ENCODE data around the gene FAM76A.

DNA sequence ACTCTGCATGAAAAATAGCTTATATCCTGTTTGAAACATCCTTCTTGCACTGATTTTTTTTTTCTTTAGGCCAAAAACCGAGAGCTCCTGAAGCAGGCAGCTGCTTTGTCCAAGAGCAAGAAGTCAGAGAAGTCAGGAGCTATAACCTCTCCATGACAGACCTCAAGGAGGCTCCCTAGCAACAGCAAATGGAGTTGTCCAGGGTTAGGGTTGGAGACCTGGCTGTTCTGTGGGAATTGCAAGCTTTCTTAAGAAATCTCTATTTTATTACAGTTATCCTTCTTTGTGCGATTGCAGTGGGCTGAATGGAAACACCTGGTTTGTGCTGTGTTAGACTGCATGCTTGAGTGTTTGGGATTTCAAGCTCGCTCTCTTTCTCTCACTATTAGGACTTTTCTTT, 34.7 kb downstream of the FAM76A start:
- TF ChIP-seq, protein P1, sequence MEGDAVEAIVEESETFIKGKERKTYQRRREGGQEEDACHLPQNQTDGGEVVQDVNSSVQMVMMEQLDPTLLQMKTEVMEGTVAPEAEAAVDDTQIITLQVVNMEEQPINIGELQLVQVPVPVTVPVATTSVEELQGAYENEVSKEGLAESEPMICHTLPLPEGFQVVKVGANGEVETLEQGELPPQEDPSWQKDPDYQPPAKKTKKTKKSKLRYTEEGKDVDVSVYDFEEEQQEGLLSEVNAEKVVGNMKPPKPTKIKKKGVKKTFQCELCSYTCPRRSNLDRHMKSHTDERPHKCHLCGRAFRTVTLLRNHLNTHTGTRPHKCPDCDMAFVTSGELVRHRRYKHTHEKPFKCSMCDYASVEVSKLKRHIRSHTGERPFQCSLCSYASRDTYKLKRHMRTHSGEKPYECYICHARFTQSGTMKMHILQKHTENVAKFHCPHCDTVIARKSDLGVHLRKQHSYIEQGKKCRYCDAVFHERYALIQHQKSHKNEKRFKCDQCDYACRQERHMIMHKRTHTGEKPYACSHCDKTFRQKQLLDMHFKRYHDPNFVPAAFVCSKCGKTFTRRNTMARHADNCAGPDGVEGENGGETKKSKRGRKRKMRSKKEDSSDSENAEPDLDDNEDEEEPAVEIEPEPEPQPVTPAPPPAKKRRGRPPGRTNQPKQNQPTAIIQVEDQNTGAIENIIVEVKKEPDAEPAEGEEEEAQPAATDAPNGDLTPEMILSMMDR (IDR thresholded peaks at IDR 0.05; ENCODE audit: insufficient read depth, low read depth, low read length) = no peak
- TF ChIP-seq EZH2 (IDR thresholded peaks at IDR 0.05; ENCODE audit: insufficient read depth, low read length) = no peak
